Mesenchymal stem cell (in vitro differentiated cells and primary cell): Measurements from ENCODE around the gene CPT1C.

ENCODE experiments used
- DNase-seq: peaks from one replicate; pipeline ENCODE4 v3.0.0-alpha.2; 2013
- H2AFZ ChIP-seq: one replicate; pipeline ENCODE4 v1.6.1; 2013; ENCODE audit warnings: low read depth, mild to moderate bottlenecking, control low read depth, inconsistent platforms, low read length, moderate library complexity
- H2AK5ac ChIP-seq: 2 replicates; pipeline ENCODE4 v1.6.1; 2013; ENCODE audit warnings: low read length, moderate library complexity, mild to moderate bottlenecking, inconsistent platforms; ENCODE audit not compliant: severe bottlenecking
- H2BK120ac ChIP-seq: one replicate; pipeline ENCODE4 v1.6.1; 2013; ENCODE audit warnings: low read depth, mild to moderate bottlenecking, inconsistent platforms, low read length, moderate library complexity
- H2BK12ac ChIP-seq, 2 experiments: one replicate each; pipeline ENCODE4 v1.6.1; 2013; ENCODE audit warnings: inconsistent platforms in 2 of 2, low read length in 2 of 2, mild to moderate bottlenecking in 2 of 2, moderate library complexity in 2 of 2, control low read depth in 1 of 2
- H2BK15ac ChIP-seq: one replicate; pipeline ENCODE4 v1.6.1; 2013; ENCODE audit warnings: mild to moderate bottlenecking, low read depth, inconsistent platforms; ENCODE audit not compliant: poor library complexity, severe bottlenecking
- H2BK5ac ChIP-seq: 2 replicates; pipeline ENCODE4 v1.6.1; 2013; ENCODE audit warnings: low read depth, mild to moderate bottlenecking, low read length, control low read depth, inconsistent platforms; ENCODE audit not compliant: poor library complexity, severe bottlenecking
- H3K14ac ChIP-seq, 2 experiments: one replicate each; pipeline ENCODE4 v1.6.1; 2013; ENCODE audit warnings: inconsistent platforms in 2 of 2, low read length in 2 of 2, control low read depth in 1 of 2, mild to moderate bottlenecking in 1 of 2, moderate library complexity in 1 of 2
- H3K18ac ChIP-seq, 2 experiments: one replicate each; pipeline ENCODE4 v1.6.1; 2013; ENCODE audit warnings: inconsistent platforms in 2 of 2, low read length in 2 of 2, control low read depth in 1 of 2, low read depth in 1 of 2, mild to moderate bottlenecking in 1 of 2
- H3K23ac ChIP-seq, 2 experiments: one replicate each; pipeline ENCODE4 v1.6.1; 2013; ENCODE audit warnings: inconsistent platforms in 2 of 2, low read length in 2 of 2, mild to moderate bottlenecking in 2 of 2, moderate library complexity in 2 of 2, control low read depth in 1 of 2
- H3K27ac ChIP-seq: 2 replicates; pipeline ENCODE4 v1.5.1; 2013; ENCODE audit warnings: mild to moderate bottlenecking, moderate library complexity, low read length, control low read depth, inconsistent platforms; ENCODE audit not compliant: poor library complexity, severe bottlenecking
- H3K27me3 ChIP-seq, 2 experiments: 2 replicates each; pipeline versions ENCODE4 v1.6.1 to v1.7.0; 2013; ENCODE audit warnings: low read length in 2 of 2, mild to moderate bottlenecking in 2 of 2, moderate library complexity in 2 of 2, control low read depth in 1 of 2, inconsistent platforms in 1 of 2; ENCODE audit not compliant: control insufficient read depth in 1 of 2, insufficient read depth in 1 of 2
- H3K36me3 ChIP-seq, 2 experiments: 2 replicates each; pipeline versions ENCODE4 v1.6.1 to v1.7.0; 2013; ENCODE audit warnings: low read length in 2 of 2, control low read depth in 1 of 2, inconsistent platforms in 1 of 2, low read depth in 1 of 2, mild to moderate bottlenecking in 1 of 2; ENCODE audit not compliant: insufficient read depth in 2 of 2, control insufficient read depth in 1 of 2
- H3K4ac ChIP-seq, 2 experiments: one replicate each; pipeline ENCODE4 v1.6.1; 2013; ENCODE audit warnings: inconsistent platforms in 2 of 2, low read length in 2 of 2, mild to moderate bottlenecking in 2 of 2, moderate library complexity in 2 of 2, control low read depth in 1 of 2, low read depth in 1 of 2
- H3K4me1 ChIP-seq: 2 replicates; pipeline ENCODE4 v1.6.1; 2013; ENCODE audit warnings: low read depth, low read length, control low read depth; ENCODE audit not compliant: control insufficient read depth, insufficient read depth
- H3K4me2 ChIP-seq: 2 replicates; pipeline ENCODE4 v1.6.1; 2013; ENCODE audit warnings: low read length, mild to moderate bottlenecking, inconsistent platforms; ENCODE audit not compliant: poor library complexity, severe bottlenecking
- H3K4me3 ChIP-seq, 2 experiments: 2 replicates each; pipeline versions ENCODE4 v1.5.1 to v1.7.0; 2013; ENCODE audit warnings: low read length in 2 of 2, mild to moderate bottlenecking in 2 of 2, control low read depth in 1 of 2, low read depth in 1 of 2; ENCODE audit not compliant: insufficient read depth in 1 of 2
- H3K79me1 ChIP-seq: replicated peaks from 2 replicates; pipeline ENCODE4 v1.6.1; 2013; ENCODE audit warnings: mild to moderate bottlenecking, control low read depth, low read length, inconsistent platforms; ENCODE audit not compliant: poor library complexity, severe bottlenecking
- H3K9ac ChIP-seq: 2 replicates; pipeline ENCODE4 v1.7.0; 2013; ENCODE audit warnings: mild to moderate bottlenecking, low read length, moderate library complexity
- H3K9me3 ChIP-seq: 2 replicates; pipeline ENCODE4 v1.7.0; 2013; ENCODE audit warnings: mild to moderate bottlenecking, low read length; ENCODE audit not compliant: control insufficient read depth
- H4K8ac ChIP-seq: one replicate; pipeline ENCODE4 v1.6.1; 2013; ENCODE audit warnings: inconsistent platforms, mild to moderate bottlenecking, low read length, moderate library complexity
- H4K91ac ChIP-seq: one replicate; pipeline ENCODE4 v1.6.1; 2013; ENCODE audit warnings: mild to moderate bottlenecking, low read length, inconsistent platforms
- WGBS: methylation state at CpG from one replicate; pipeline ENCODE4 v1.1.7; 2013; ENCODE audit warnings: mixed read lengths; 5-methylcytosine and 5-hydroxymethylcytosine counted together

The CPT1C gene

GRCh38 chr19:49686503-49687088 is 4.3 kb upstream of the CPT1C start:
- no peak overlapping the region for H2BK12ac ChIP-seq
- H3K23ac ChIP-seq: no peak overlapping the region
- H3K79me1 ChIP-seq: peaks cover 22% of the 10 kb centered on the region
- H3K9ac ChIP-seq: no peak overlapping the region
- no peak overlapping the region for H2BK5ac ChIP-seq
- no peak overlapping the region for H2AK5ac ChIP-seq
- WGBS: 98% methylated on average over 13 of the region's 27 CpGs
- no peaks in the 10 kb centered on the region for H3K9me3 ChIP-seq
- H2BK15ac ChIP-seq: no peak overlapping the region
- no peak overlapping the region for H3K4me2 ChIP-seq
- no peak overlapping the region for H3K4ac ChIP-seq
- H2BK120ac ChIP-seq: no peak overlapping the region
- H3K4me1 ChIP-seq: peaks cover 21% of the 10 kb centered on the region
- no peak overlapping the region for H3K14ac ChIP-seq
- no peak for DNase-seq
- H3K4me3 ChIP-seq: no peak overlapping the region
- H2AFZ ChIP-seq: no peak overlapping the region
- H3K27ac ChIP-seq: no peak overlapping the region
- peaks cover 53 to 70% of the 10 kb centered on the region in 2 experiments for H3K36me3 ChIP-seq
- no peak overlapping the region for H4K91ac ChIP-seq
- no peak overlapping the region for H3K18ac ChIP-seq
- H4K8ac ChIP-seq: no peak overlapping the region
- no peaks in the 10 kb centered on the region for H3K27me3 ChIP-seq

GRCh38 chr19:49687150-49687549 is 3.8 kb upstream of the CPT1C start:
- Histone ChIP-seq H3K4ac (no peak overlapping the region), H2BK5ac (no peak overlapping the region), H2BK15ac (no peak overlapping the region), H3K14ac (no peak overlapping the region), H2AK5ac (no peak overlapping the region), H3K79me1 (peaks cover 23% of the 10 kb centered on the region), H3K23ac (no peak overlapping the region), H2AFZ (no peak overlapping the region), H2BK12ac (no peak overlapping the region), H2BK120ac (no peak overlapping the region), H3K4me3 (no peak overlapping the region), H3K4me1 (peaks cover 21% of the 10 kb centered on the region), H4K8ac (no peak overlapping the region), H3K27ac (no peak overlapping the region), H3K9ac (no peak overlapping the region), H3K18ac (no peak overlapping the region), H3K36me3 (peaks cover 48 to 64% of the 10 kb centered on the region in 2 experiments), H3K4me2 (no peak overlapping the region), H4K91ac (no peak overlapping the region), H3K9me3 (no peaks in the 10 kb centered on the region), H3K27me3 (no peaks in the 10 kb centered on the region)
- no peak for DNase-seq
- whole genome bisulfite sequencing: 92% methylated on average over 11 of the region's 12 CpGs

- Histone ChIP-seq H2BK12ac (no peak overlapping the region), H3K27me3 (no peaks in the 10 kb centered on the region), H3K4ac (no peak overlapping the region), H3K4me1 (peaks cover 21% of the 10 kb centered on the region), H2AK5ac (no peak overlapping the region), H3K9ac (no peak overlapping the region), H4K8ac (no peak overlapping the region), H3K79me1 (peaks cover 26% of the 10 kb centered on the region), H4K91ac (no peak overlapping the region), H3K9me3 (no peaks in the 10 kb centered on the region), H2AFZ (no peak overlapping the region), H3K23ac (no peak overlapping the region), H3K4me2 (no peak overlapping the region), H3K4me3 (no peak overlapping the region), H3K36me3 (peaks cover 43 to 59% of the 10 kb centered on the region in 2 experiments), H3K14ac (no peak overlapping the region), H3K27ac (no peak overlapping the region), H2BK120ac (no peak overlapping the region), H2BK15ac (no peak overlapping the region), H3K18ac (no peak overlapping the region), H2BK5ac (no peak overlapping the region)
- no peak for DNase-seq
- 80% methylated on average over 20 of the region's 26 CpGs for WGBS
Measured at GRCh38 chr19:49687566-49688316, 3.2 kb upstream of the CPT1C start.

- Histone ChIP-seq H3K79me1 (peaks cover 26% of the 10 kb centered on the region), H3K4ac (no peak overlapping the region), H2AFZ (no peak overlapping the region), H2BK12ac (no peak overlapping the region), H3K36me3 (peaks cover 38 to 58% of the 10 kb centered on the region in 2 experiments), H2AK5ac (no peak overlapping the region), H2BK120ac (no peak overlapping the region), H3K14ac (no peak overlapping the region), H3K4me3 (no peak overlapping the region), H3K23ac (no peak overlapping the region), H2BK15ac (no peak overlapping the region), H3K27ac (no peak overlapping the region), H3K27me3 (no peaks in the 10 kb centered on the region), H4K91ac (no peak overlapping the region), H3K4me2 (no peak overlapping the region), H3K4me1 (peaks cover 21% of the 10 kb centered on the region), H3K18ac (no peak overlapping the region), H2BK5ac (no peak overlapping the region), H3K9ac (no peak overlapping the region), H4K8ac (no peak overlapping the region), H3K9me3 (no peaks in the 10 kb centered on the region)
- no peak for DNase-seq
- WGBS: 91% methylated on average over 10 of the region's 12 CpGs
Measured at GRCh38 chr19:49688531-49689132, 2.3 kb upstream of the CPT1C start.
